K562 (cell line): ENCODE data around the gene ATXN3. TPM values are rescaled to one million over a fixed set of nuclear protein-coding genes. Genes with fewer than 3 reads are reported as not detected.
A peak's percentile ranks its signal among the peaks of the same experiment; 100 is the strongest.

Source experiments
- ATAC-seq: fragments of 200-7000 bp; cut with Tn5 transposase; 3 replicates; pipeline ENCODE4 v1.9.1; 2020; ENCODE audit warnings: moderate library complexity
- BruUV-seq: library from RNA; stranded (reverse); fragments of 400-500 nt; replicated peaks from 2 replicates; lab custom pipeline; 2021; lab: Mats Ljungman, UMichigan
- CTCF ChIA-PET: fragments of 300-600 bp; formaldehyde crosslinking; extraction: SDS; loops from one replicate; lab custom pipeline; 2021; ENCODE audit warnings: low intra/inter-chr PET ratio; lab: Yijun Ruan, JAX
- POLR2A ChIA-PET: fragments of 300-600, 350-650 bp; sonication (Branson Sonifier 250); formaldehyde crosslinking; extraction: SDS; loops from one replicate; lab custom pipeline; 2021; ENCODE audit warnings: antibody characterized with exemption, inconsistent platforms; lab: Yijun Ruan, JAX
- DNase-seq, 4 experiments: peaks; one replicate each; pipeline versions ENCODE4 v3.0.0 to v3.0.0-alpha.2; 2011 to 2018; ENCODE audit warnings: low spot score in 3 of 4, mixed read lengths in 3 of 4; ENCODE audit errors: extremely low read depth in 1 of 4
- FAIRE-seq: peaks from 2 replicates; lab custom pipeline; 2011; peaks lifted over from hg19 to GRCh38; lab: Jason Lieb, UNC
- H2AFZ ChIP-seq: 2 replicates; pipeline ENCODE4 v1.6.0; 2011; ENCODE audit warnings: low read depth, low read length, control low read depth, inconsistent platforms
- H3K27ac ChIP-seq: fragments of 200-600 bp; 3 replicates; pipeline ENCODE4 v1.8.0; 2011; ENCODE audit warnings: low read depth, mild to moderate bottlenecking, control low read depth, inconsistent platforms, low read length, moderate library complexity, mixed read lengths; ENCODE audit errors: extremely low read depth
- H3K27me3 ChIP-seq, 2 experiments: fragments of 300-600 bp in 1 of 2; 2 replicates in 1 of 2; 3 replicates in 1 of 2; pipeline versions ENCODE4 v1.6.0 to v1.8.0; 2011; ENCODE audit warnings: inconsistent platforms in 2 of 2, low read length in 2 of 2, mild to moderate bottlenecking in 1 of 2, mixed read lengths in 1 of 2, moderate library complexity in 1 of 2; ENCODE audit not compliant: control insufficient read depth in 2 of 2, insufficient read depth in 2 of 2
- H3K36me3 ChIP-seq: fragments of 300-600 bp; 3 replicates; pipeline ENCODE4 v1.8.0; 2011; ENCODE audit warnings: mild to moderate bottlenecking, low read length, inconsistent platforms; ENCODE audit not compliant: control insufficient read depth, insufficient read depth
- H3K4me1 ChIP-seq, 2 experiments: fragments of 200-600 bp in 1 of 2; replicated peaks in 1 of 2; 2 replicates in 1 of 2; 3 replicates in 1 of 2; pipeline versions ENCODE4 v1.5.1 to v1.8.0; 2011; ENCODE audit warnings: inconsistent platforms in 2 of 2, low read length in 2 of 2, mild to moderate bottlenecking in 1 of 2, mixed read lengths in 1 of 2, moderate library complexity in 1 of 2; ENCODE audit not compliant: control insufficient read depth in 2 of 2, insufficient read depth in 2 of 2
- H3K4me2 ChIP-seq: 2 replicates; pipeline ENCODE4 v1.6.1; 2011; ENCODE audit warnings: low read length, control low read depth, inconsistent platforms, mixed read lengths; ENCODE audit not compliant: insufficient read depth
- H3K4me3 ChIP-seq: fragments of 200-600 bp; sonication (generic), shearing (Covaris generic); 2 replicates; pipeline ENCODE4 v1.5.1; 2016; ENCODE audit warnings: control low read depth, inconsistent platforms
- H3K79me2 ChIP-seq: fragments of 200-600 bp; 3 replicates; pipeline ENCODE4 v1.8.0; 2011; ENCODE audit warnings: low read length, inconsistent platforms; ENCODE audit not compliant: control insufficient read depth, insufficient read depth
- H3K9ac ChIP-seq, 2 experiments: 2 replicates each; pipeline versions ENCODE4 v1.6.0 to v1.6.1; 2011; ENCODE audit warnings: low read depth in 2 of 2, low read length in 2 of 2, control low read depth in 1 of 2, inconsistent platforms in 1 of 2, mild to moderate bottlenecking in 1 of 2, mixed read lengths in 1 of 2; ENCODE audit not compliant: insufficient read depth in 1 of 2
- H3K9me1 ChIP-seq: one replicate; pipeline ENCODE4 v1.6.0; 2011; ENCODE audit warnings: inconsistent platforms, mild to moderate bottlenecking, low read length, moderate library complexity; ENCODE audit not compliant: control insufficient read depth, insufficient read depth
- H3K9me3 ChIP-seq: replicated peaks from 2 replicates; pipeline ENCODE4 v1.5.1; 2011; ENCODE audit warnings: low read depth, low read length, inconsistent platforms; ENCODE audit not compliant: control insufficient read depth, insufficient read depth
- H4K20me1 ChIP-seq: replicated peaks from 2 replicates; pipeline ENCODE4 v1.6.1; 2011; ENCODE audit warnings: low read length, inconsistent platforms, mixed read lengths; ENCODE audit not compliant: control insufficient read depth, insufficient read depth
- HEY1 ChIP-seq: fragments of 250-450 bp; sonication (Bioruptor Pico); IDR thresholded peaks from 2 replicates; pipeline ENCODE4 v1.5.0; 2020; ENCODE audit warnings: mild to moderate bottlenecking, moderate library complexity, borderline replicate concordance
- RBBP5 ChIP-seq: fragments of 200-600 bp; sonication (generic); IDR thresholded peaks from 2 replicates; pipeline ENCODE4 v1.6.1; 2012; ENCODE audit warnings: borderline replicate concordance, mild to moderate bottlenecking, low read length, control low read depth, inconsistent platforms; ENCODE audit not compliant: insufficient read depth, poor library complexity, severe bottlenecking
- ZBTB7A ChIP-seq: IDR thresholded peaks from 2 replicates; pipeline ENCODE4 v1.6.1; 2011; ENCODE audit warnings: low read depth, mild to moderate bottlenecking, low read length, moderate library complexity, borderline replicate concordance; ENCODE audit not compliant: control insufficient read depth
- ZNF384 ChIP-seq: IDR thresholded peaks from 2 replicates; pipeline ENCODE4 v1.6.1; 2012; ENCODE audit warnings: low read depth, low read length, improper control_type of control experiment
- ZNF551 ChIP-seq: fragments of 250-450 bp; sonication (Bioruptor Pico); IDR thresholded peaks from 2 replicates; pipeline ENCODE4 v1.5.0; 2021; ENCODE audit warnings: mild to moderate bottlenecking, moderate library complexity
- WGBS: fragments of 100-300 bp; shearing (Covaris generic); methylation state at CpG from one replicate; pipeline ENCODE4 v1.1.6; 2016; ENCODE audit warnings: low coverage, mixed read lengths; ENCODE audit not compliant: insufficient coverage; ENCODE audit errors: missing lambda C conversion rate; 5-methylcytosine and 5-hydroxymethylcytosine counted together
- in situ Hi-C: fragments of 300-500 bp; cut with MboI; formaldehyde crosslinking; loops from 4 replicates; pipeline ENCODE4 v1.15.0; 2018; ENCODE audit warnings: inconsistent platforms, mixed read lengths
- intact Hi-C: fragments of 100-400 bp; cut with micrococcal nuclease; formaldehyde crosslinking; loops from 2 replicates; pipeline ENCODE4 v1.14.2; 2022
- polyA plus RNA-seq, 8 experiments: library from polyadenylated mRNA; depleted of rRNA in 4 of 8; stranded (reverse) in 5 of 8; unstranded in 3 of 8; fragments of >200 nt; fragmentation: Nextera tagmentation in 2 of 8; fragmentation: Illumina TruSeq in 1 of 8; extraction: Ambion mirVana in 2 of 8; extraction: Trizol in 1 of 8; gene quantifications; 2 replicates each; pipeline versions ENCODE4 v1.2.1 to v1.2.3, GENCODE V29; 2011 to 2014; ENCODE audit warnings: inconsistent platforms in 1 of 8, missing spikeins in 1 of 8
- total RNA-seq, 7 experiments: library from RNA; depleted of rRNA in 6 of 7; stranded (reverse); fragments of >200 nt in 6 of 7; fragmentation: Illumina TruSeq in 2 of 7; extraction: Trizol in 2 of 7; gene quantifications; 2 replicates each; pipeline versions ENCODE4 v1.2.1 to v1.2.3, GENCODE V29; 2011 to 2021; ENCODE audit warnings: low replicate concordance in 1 of 7
- TF ChIP-seq, protein P1 (sequence below): fragments of 450-650 bp; IDR thresholded peaks from 2 replicates; pipeline ENCODE4 v1.6.1; 2017; ENCODE audit warnings: antibody characterized with exemption
- TF ChIP-seq, protein P2 (sequence below), 3 experiments: fragments of 200-800 bp in 1 of 3; fragments of 250-450 bp in 1 of 3; fragments of 450-650 bp in 1 of 3; sonication (Bioruptor Pico) in 1 of 3; sonication (Bioruptor generic) in 1 of 3; formaldehyde crosslinking in 1 of 3; IDR thresholded peaks; 2 replicates each; pipeline versions ENCODE4 v1.6.1 to v1.8.0; 2016 to 2022; ENCODE audit warnings: mild to moderate bottlenecking in 2 of 3, missing genetic modification characterization in 2 of 3, missing compliant biosample characterization in 1 of 3, moderate library complexity in 1 of 3
- TF ChIP-seq, protein P3 (sequence below): fragments of 250-450 bp; sonication (Bioruptor Pico); IDR thresholded peaks from 2 replicates; pipeline ENCODE4 v1.4.0; 2020

ATXN3 gene
- total and polyA plus RNA-seq, 9 of the 15 experiments (the other 6 are each of a cell fraction or from before 2014, with no cell fraction given): 11.3 to 25.0 (median 14.6) TPM

GRCh38 chr14:92121207-92121669, 14.9 kb upstream of the ATXN3 start:
- H3K27ac ChIP-seq: peak overlapping the region; percentile 99
- CTCF ChIA-PET: no interaction called here
- peak overlapping the region; percentile 93 for H3K4me2 ChIP-seq
- ATAC-seq (peak; percentile 44), FAIRE-seq (no peak), DNase-seq (peak in 2 of 4 experiments; percentile 38 to 74)
- no peaks in the 10 kb centered on the region for H3K9me3 ChIP-seq
- peak overlapping the region; percentile 99 to 100 for H3K9ac ChIP-seq
- WGBS: under 1% methylated on average over 21 of the region's 36 CpGs
- H3K4me1 ChIP-seq: peaks cover 10 to 12% of the 10 kb centered on the region in 2 experiments; a peak in 4 of 5 replicates
- intact Hi-C loops (no loop called here), in situ Hi-C loops (no loop called here)
- POLR2A ChIA-PET: interaction anchor here (0.6 to 4.1 kb wide), 9 partner anchors 10 to 757 kb away, joined by 3 to 47 read pairs (median 5); partner anchors contain the start of genes ATXN3 and TRIP11
- no peaks in the 10 kb centered on the region for H3K9me1 ChIP-seq
- H3K4me3 ChIP-seq: peak overlapping the region; percentile 95
- no peaks in the 10 kb centered on the region for H3K27me3 ChIP-seq
- TSS peak; percentile 83 for BruUV-seq
- peaks cover 56% of the 10 kb centered on the region for H3K36me3 ChIP-seq
- H2AFZ ChIP-seq: peak overlapping the region; percentile 99
- peaks cover 60% of the 10 kb centered on the region for H3K79me2 ChIP-seq
- no peaks in the 10 kb centered on the region for H4K20me1 ChIP-seq
- TF ChIP-seq, protein P1, sequence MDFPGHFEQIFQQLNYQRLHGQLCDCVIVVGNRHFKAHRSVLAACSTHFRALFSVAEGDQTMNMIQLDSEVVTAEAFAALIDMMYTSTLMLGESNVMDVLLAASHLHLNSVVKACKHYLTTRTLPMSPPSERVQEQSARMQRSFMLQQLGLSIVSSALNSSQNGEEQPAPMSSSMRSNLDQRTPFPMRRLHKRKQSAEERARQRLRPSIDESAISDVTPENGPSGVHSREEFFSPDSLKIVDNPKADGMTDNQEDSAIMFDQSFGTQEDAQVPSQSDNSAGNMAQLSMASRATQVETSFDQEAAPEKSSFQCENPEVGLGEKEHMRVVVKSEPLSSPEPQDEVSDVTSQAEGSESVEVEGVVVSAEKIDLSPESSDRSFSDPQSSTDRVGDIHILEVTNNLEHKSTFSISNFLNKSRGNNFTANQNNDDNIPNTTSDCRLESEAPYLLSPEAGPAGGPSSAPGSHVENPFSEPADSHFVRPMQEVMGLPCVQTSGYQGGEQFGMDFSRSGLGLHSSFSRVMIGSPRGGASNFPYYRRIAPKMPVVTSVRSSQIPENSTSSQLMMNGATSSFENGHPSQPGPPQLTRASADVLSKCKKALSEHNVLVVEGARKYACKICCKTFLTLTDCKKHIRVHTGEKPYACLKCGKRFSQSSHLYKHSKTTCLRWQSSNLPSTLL: peak; percentile 85
- TF ChIP-seq RBBP5 (peak; percentile 18), HEY1 (no peak), ZNF551 (CRISPR knock-in tag) (no peak), ZBTB7A (peak; percentile 58; the same call in 1 of the 2 replicates), ZNF384 (no peak)
- TF ChIP-seq, protein P2, sequence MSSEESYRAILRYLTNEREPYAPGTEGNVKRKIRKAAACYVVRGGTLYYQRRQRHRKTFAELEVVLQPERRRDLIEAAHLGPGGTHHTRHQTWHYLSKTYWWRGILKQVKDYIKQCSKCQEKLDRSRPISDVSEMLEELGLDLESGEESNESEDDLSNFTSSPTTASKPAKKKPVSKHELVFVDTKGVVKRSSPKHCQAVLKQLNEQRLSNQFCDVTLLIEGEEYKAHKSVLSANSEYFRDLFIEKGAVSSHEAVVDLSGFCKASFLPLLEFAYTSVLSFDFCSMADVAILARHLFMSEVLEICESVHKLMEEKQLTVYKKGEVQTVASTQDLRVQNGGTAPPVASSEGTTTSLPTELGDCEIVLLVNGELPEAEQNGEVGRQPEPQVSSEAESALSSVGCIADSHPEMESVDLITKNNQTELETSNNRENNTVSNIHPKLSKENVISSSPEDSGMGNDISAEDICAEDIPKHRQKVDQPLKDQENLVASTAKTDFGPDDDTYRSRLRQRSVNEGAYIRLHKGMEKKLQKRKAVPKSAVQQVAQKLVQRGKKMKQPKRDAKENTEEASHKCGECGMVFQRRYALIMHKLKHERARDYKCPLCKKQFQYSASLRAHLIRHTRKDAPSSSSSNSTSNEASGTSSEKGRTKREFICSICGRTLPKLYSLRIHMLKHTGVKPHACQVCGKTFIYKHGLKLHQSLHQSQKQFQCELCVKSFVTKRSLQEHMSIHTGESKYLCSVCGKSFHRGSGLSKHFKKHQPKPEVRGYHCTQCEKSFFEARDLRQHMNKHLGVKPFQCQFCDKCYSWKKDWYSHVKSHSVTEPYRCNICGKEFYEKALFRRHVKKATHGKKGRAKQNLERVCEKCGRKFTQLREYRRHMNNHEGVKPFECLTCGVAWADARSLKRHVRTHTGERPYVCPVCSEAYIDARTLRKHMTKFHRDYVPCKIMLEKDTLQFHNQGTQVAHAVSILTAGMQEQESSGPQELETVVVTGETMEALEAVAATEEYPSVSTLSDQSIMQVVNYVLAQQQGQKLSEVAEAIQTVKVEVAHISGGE (CRISPR knock-in tag; IDR thresholded peaks at IDR 0.05): 0 out of 6 replicates have a peak, but pooled peaks of 1 of the 3 experiments have one; percentile 0
- TF ChIP-seq, protein P3, sequence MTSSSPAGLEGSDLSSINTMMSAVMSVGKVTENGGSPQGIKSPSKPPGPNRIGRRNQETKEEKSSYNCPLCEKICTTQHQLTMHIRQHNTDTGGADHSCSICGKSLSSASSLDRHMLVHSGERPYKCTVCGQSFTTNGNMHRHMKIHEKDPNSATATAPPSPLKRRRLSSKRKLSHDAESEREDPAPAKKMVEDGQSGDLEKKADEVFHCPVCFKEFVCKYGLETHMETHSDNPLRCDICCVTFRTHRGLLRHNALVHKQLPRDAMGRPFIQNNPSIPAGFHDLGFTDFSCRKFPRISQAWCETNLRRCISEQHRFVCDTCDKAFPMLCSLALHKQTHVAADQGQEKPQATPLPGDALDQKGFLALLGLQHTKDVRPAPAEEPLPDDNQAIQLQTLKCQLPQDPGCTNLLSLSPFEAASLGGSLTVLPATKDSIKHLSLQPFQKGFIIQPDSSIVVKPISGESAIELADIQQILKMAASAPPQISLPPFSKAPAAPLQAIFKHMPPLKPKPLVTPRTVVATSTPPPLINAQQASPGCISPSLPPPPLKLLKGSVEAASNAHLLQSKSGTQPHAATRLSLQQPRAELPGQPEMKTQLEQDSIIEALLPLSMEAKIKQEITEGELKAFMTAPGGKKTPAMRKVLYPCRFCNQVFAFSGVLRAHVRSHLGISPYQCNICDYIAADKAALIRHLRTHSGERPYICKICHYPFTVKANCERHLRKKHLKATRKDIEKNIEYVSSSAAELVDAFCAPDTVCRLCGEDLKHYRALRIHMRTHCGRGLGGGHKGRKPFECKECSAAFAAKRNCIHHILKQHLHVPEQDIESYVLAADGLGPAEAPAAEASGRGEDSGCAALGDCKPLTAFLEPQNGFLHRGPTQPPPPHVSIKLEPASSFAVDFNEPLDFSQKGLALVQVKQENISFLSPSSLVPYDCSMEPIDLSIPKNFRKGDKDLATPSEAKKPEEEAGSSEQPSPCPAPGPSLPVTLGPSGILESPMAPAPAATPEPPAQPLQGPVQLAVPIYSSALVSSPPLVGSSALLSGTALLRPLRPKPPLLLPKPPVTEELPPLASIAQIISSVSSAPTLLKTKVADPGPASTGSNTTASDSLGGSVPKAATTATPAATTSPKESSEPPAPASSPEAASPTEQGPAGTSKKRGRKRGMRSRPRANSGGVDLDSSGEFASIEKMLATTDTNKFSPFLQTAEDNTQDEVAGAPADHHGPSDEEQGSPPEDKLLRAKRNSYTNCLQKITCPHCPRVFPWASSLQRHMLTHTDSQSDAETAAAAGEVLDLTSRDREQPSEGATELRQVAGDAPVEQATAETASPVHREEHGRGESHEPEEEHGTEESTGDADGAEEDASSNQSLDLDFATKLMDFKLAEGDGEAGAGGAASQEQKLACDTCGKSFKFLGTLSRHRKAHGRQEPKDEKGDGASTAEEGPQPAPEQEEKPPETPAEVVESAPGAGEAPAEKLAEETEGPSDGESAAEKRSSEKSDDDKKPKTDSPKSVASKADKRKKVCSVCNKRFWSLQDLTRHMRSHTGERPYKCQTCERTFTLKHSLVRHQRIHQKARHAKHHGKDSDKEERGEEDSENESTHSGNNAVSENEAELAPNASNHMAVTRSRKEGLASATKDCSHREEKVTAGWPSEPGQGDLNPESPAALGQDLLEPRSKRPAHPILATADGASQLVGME (CRISPR knock-in tag): no peak
